Activated CD8-positive, alpha-beta T cell treated with anti-CD3 and anti-CD28 coated beads for 36 hours (primary cell): Measurements from ENCODE around the gene RSL1D1. TPM values are rescaled to one million over a fixed set of nuclear protein-coding genes. Genes with fewer than 3 reads are reported as not detected.

Source experiments
- ATAC-seq: fragments of 200-7000 bp; cut with Tn5 transposase; one replicate; pipeline ENCODE4 v1.10.0; 2021; ENCODE audit warnings: mild to moderate bottlenecking, moderate library complexity
- CTCF ChIA-PET: fragments of 350-600 bp; sonication (Branson Sonifier 250); formaldehyde crosslinking; loops from one replicate; lab custom pipeline; 2021; ENCODE audit warnings: antibody characterized with exemption; lab: Charles Lee
- POLR2A ChIA-PET: fragments of 350-600 bp; sonication (Branson Sonifier 250); formaldehyde crosslinking; loops from one replicate; lab custom pipeline; 2021; ENCODE audit warnings: antibody characterized with exemption; lab: Charles Lee
- DNase-seq: peaks from one replicate; pipeline ENCODE4 v3.0.0-alpha.2; 2020
- H3K27ac Mint-ChIP-seq: one replicate; pipeline ENCODE4 v1.8.0; 2021; ENCODE audit warnings: mild to moderate bottlenecking, mixed read lengths
- H3K27me3 Mint-ChIP-seq: one replicate; pipeline ENCODE4 v1.8.0; 2021; ENCODE audit warnings: mixed read lengths
- H3K36me3 Mint-ChIP-seq: one replicate; pipeline ENCODE4 v1.8.0; 2021; ENCODE audit warnings: low read depth, mixed read lengths
- H3K4me1 Mint-ChIP-seq: one replicate; pipeline ENCODE4 v1.8.0; 2021; ENCODE audit warnings: low read depth, mixed read lengths
- H3K4me3 Mint-ChIP-seq: one replicate; pipeline ENCODE4 v1.8.0; 2021; ENCODE audit warnings: mild to moderate bottlenecking, moderate library complexity, mixed read lengths
- H3K9me3 Mint-ChIP-seq: one replicate; pipeline ENCODE4 v1.8.0; 2021; ENCODE audit warnings: mixed read lengths
- intact Hi-C: fragments of 100-400 bp; cut with micrococcal nuclease; formaldehyde crosslinking; loops from one replicate; pipeline ENCODE4 v1.10.0; 2022
- total RNA-seq, 2 experiments: library from RNA; stranded (reverse); gene quantifications; one replicate each; pipeline ENCODE4 v1.2.3, GENCODE V29; 2021
- TF ChIP-seq, protein P1 (sequence below): fragments of 200-600 bp; IDR thresholded peaks from one replicate; pipeline ENCODE4 v1.8.0; 2022; ENCODE audit warnings: antibody characterized with exemption, mild to moderate bottlenecking

Gene RSL1D1
- total RNA-seq, 2 experiments from 2014 or later = 344 TPM

DNA sequence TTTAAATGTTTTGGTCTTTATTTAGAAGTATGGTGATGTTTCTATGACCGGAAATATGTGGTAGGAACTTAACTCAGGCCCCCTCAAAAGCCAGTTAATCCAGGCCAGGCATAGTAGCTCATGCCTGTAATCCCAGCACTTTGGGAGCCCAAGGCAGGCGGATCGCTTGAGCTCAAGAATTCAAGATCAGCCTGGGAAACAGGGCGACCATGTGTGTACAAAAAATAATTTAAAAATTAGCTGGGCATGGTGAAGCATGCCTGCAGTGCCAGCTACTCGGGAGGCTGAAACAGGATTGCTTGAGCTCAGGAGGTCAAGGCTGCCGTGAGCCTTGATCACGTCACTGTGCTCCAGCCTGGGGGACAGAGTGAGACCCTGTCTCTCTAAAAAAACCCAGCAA is 10.3 kb downstream of the RSL1D1 start:
- POLR2A ChIA-PET = interaction anchor here (1.1 to 4.5 kb wide), 2 partner anchors 10 to 161 kb away, joined by 3 to 21 read pairs; partner anchors contain the start of gene RSL1D1
- H3K4me1 Mint-ChIP-seq = peaks cover 12% of the 10 kb centered on the region
- intact Hi-C loops = no loop called here
- H3K4me3 Mint-ChIP-seq = no peak overlapping the region
- ATAC-seq (no peak), DNase-seq (no peak)
- H3K27me3 Mint-ChIP-seq = no peaks in the 10 kb centered on the region
- CTCF ChIA-PET = interaction anchor here (1.0 kb wide), 2 partner anchors 67 to 227 kb away, joined by 3 to 4 read pairs; no protein-coding TSS in a partner anchor
- H3K9me3 Mint-ChIP-seq = no peaks in the 10 kb centered on the region
- TF ChIP-seq, protein P1, sequence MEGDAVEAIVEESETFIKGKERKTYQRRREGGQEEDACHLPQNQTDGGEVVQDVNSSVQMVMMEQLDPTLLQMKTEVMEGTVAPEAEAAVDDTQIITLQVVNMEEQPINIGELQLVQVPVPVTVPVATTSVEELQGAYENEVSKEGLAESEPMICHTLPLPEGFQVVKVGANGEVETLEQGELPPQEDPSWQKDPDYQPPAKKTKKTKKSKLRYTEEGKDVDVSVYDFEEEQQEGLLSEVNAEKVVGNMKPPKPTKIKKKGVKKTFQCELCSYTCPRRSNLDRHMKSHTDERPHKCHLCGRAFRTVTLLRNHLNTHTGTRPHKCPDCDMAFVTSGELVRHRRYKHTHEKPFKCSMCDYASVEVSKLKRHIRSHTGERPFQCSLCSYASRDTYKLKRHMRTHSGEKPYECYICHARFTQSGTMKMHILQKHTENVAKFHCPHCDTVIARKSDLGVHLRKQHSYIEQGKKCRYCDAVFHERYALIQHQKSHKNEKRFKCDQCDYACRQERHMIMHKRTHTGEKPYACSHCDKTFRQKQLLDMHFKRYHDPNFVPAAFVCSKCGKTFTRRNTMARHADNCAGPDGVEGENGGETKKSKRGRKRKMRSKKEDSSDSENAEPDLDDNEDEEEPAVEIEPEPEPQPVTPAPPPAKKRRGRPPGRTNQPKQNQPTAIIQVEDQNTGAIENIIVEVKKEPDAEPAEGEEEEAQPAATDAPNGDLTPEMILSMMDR = no peak
- peaks cover 63% of the 10 kb centered on the region for H3K36me3 Mint-ChIP-seq
- no peak overlapping the region for H3K27ac Mint-ChIP-seq

- TF ChIP-seq, protein P1 = no peak
- H3K27me3 Mint-ChIP-seq = no peaks in the 10 kb centered on the region
- no peak overlapping the region for H3K27ac Mint-ChIP-seq
- DNase-seq = no peak
- peaks cover 38% of the 10 kb centered on the region for H3K36me3 Mint-ChIP-seq
- POLR2A ChIA-PET = no interaction called here
- no peak overlapping the region for H3K4me3 Mint-ChIP-seq
- intact Hi-C loops = no loop called here
- CTCF ChIA-PET = interaction anchor here (1.5 kb wide), 1 partner anchor 9 kb away, joined by 3 read pairs; no protein-coding TSS in a partner anchor
- no peaks in the 10 kb centered on the region for H3K4me1 Mint-ChIP-seq
- ATAC-seq = no peak
- H3K9me3 Mint-ChIP-seq = no peaks in the 10 kb centered on the region
Measured at GRCh38 chr16:11836650-11837244, 14.6 kb downstream of the RSL1D1 start.

- Mint-ChIP-seq H3K4me1 (no peaks in the 10 kb centered on the region), H3K27me3 (no peaks in the 10 kb centered on the region), H3K4me3 (no peak overlapping the region), H3K9me3 (no peaks in the 10 kb centered on the region), H3K36me3 (peaks cover 34% of the 10 kb centered on the region), H3K27ac (no peak overlapping the region)
- ChIA-PET POLR2A (no interaction called here), CTCF (interaction anchor here (1.5 kb wide), 1 partner anchor 8 kb away, joined by 3 read pairs; no protein-coding TSS in a partner anchor)
- DNase-seq (no peak), ATAC-seq (no peak)
- TF ChIP-seq, protein P1 = no peak
- intact Hi-C loops = no loop called here
Measured at GRCh38 chr16:11835891-11836649, 15.3 kb downstream of the RSL1D1 start.

DNA sequence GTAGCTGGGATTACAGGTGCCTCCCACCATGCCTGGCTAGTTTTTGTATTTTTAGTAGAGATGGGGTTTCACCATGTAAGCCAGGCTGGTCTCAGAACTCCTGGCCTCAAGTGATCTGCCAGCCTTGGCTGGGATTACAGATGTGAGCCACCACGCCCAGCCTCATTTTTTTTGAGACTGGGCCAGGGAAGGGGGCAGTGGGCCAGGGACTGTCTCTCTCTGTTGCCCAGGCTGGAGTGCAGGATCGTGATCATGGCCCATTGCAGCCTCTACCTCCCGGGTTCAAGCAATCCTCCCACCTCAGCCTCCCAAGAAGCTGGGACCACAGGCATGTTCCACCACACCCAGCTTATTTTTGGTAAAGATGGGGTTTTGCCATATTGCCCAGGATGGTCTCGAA is 16.0 kb downstream of the RSL1D1 start:
- ATAC-seq (no peak), DNase-seq (no peak)
- Mint-ChIP-seq H3K27me3 (no peaks in the 10 kb centered on the region), H3K36me3 (peaks cover 30% of the 10 kb centered on the region), H3K9me3 (no peaks in the 10 kb centered on the region), H3K4me1 (no peaks in the 10 kb centered on the region), H3K4me3 (no peak overlapping the region), H3K27ac (no peak overlapping the region)
- POLR2A ChIA-PET = interaction anchor here (0.8 to 1.5 kb wide), 3 partner anchors 8 to 44 kb away, joined by 3 to 4 read pairs (median 3); no protein-coding TSS in a partner anchor
- intact Hi-C loops = no loop called here
- CTCF ChIA-PET = interaction anchor here (0.6 to 1.3 kb wide), 2 partner anchors 121 to 1061 kb away, joined by 3 to 5 read pairs; no protein-coding TSS in a partner anchor
- TF ChIP-seq, protein P1 = no peak
